Left renal pelvis (tissue), 4 donors: ENCODE measurements around the gene COL5A1. TPM values are rescaled to one million over a fixed set of nuclear protein-coding genes. Genes with fewer than 3 reads are reported as not detected.
"Not testable (repeated sequence)": the region's sequence is repeated elsewhere in the genome, so short reads cannot be mapped to it uniquely, and the experiment has no call there.

Source experiments
- DNase-seq, 4 donors: peaks; one replicate each; pipeline ENCODE4 v3.0.0-alpha.2; 2013; ENCODE audit warnings: low read depth in 4 of 4, low spot score in 3 of 4
- polyA plus RNA-seq, 4 donors: library from polyadenylated mRNA; unstranded; fragments of 120-200 nt; gene quantifications; one replicate each; pipeline ENCODE4 v1.2.1, GENCODE V29; 2013; ENCODE audit not compliant: insufficient read length in 4 of 4

Gene COL5A1
- polyA plus RNA-seq, 4 donors = 90.9 to 424 (median 114) TPM

GRCh38 chr9:134703730-134704114 lies 62.1 kb downstream of the COL5A1 start:
- DNase-seq = not testable (repeated sequence)

- no peak for DNase-seq
Measured at GRCh38 chr9:134704498-134704897, 62.9 kb downstream of the COL5A1 start.

GRCh38 chr9:134705786-134706185 lies 64.2 kb downstream of the COL5A1 start:
- DNase-seq = no peak

GRCh38 chr9:134706522-134706921 lies 64.9 kb downstream of the COL5A1 start:
- no peak for DNase-seq

GRCh38 chr9:134707031-134707680 lies 65.6 kb downstream of the COL5A1 start:
- DNase-seq = peak; percentile 48 to 75 (median 66)

GRCh38 chr9:134707731-134708671 lies 66.4 kb downstream of the COL5A1 start:
- DNase-seq = no peak

GRCh38 chr9:134708672-134709038 lies 67.1 kb downstream of the COL5A1 start:
- DNase-seq = no peak

GRCh38 chr9:134709512-134710270 lies 68.1 kb downstream of the COL5A1 start:
- DNase-seq = no peak

- no peak for DNase-seq
Measured at GRCh38 chr9:134710271-134710540, 68.6 kb downstream of the COL5A1 start.

- no peak for DNase-seq
Measured at GRCh38 chr9:134710901-134711300, 69.3 kb downstream of the COL5A1 start.

- no peak for DNase-seq
Measured at GRCh38 chr9:134712243-134712642, 70.6 kb downstream of the COL5A1 start.

- DNase-seq = no peak
Measured at GRCh38 chr9:134712926-134713325, 71.3 kb downstream of the COL5A1 start.

- DNase-seq = not testable (repeated sequence)
Measured at GRCh38 chr9:134715536-134715935, 73.9 kb downstream of the COL5A1 start.

GRCh38 chr9:134716067-134716466 lies 74.5 kb downstream of the COL5A1 start:
- no peak for DNase-seq

GRCh38 chr9:134717056-134717455 lies 75.5 kb downstream of the COL5A1 start:
- no peak for DNase-seq

- no peak for DNase-seq
Measured at GRCh38 chr9:134717924-134718645, 76.5 kb downstream of the COL5A1 start.

GRCh38 chr9:134719331-134719730 lies 77.7 kb downstream of the COL5A1 start:
- no peak for DNase-seq

GRCh38 chr9:134720136-134720753 lies 78.6 kb downstream of the COL5A1 start:
- DNase-seq = no peak

- no peak for DNase-seq
Measured at GRCh38 chr9:134720796-134721195, 79.2 kb downstream of the COL5A1 start.

- no peak for DNase-seq
Measured at GRCh38 chr9:134721344-134721743, 79.7 kb downstream of the COL5A1 start.
